GM23248 (cell line): ENCODE measurements around the gene CAB39. TPM values are rescaled to one million over a fixed set of nuclear protein-coding genes. Genes with fewer than 3 reads are reported as not detected.
A peak's percentile ranks its signal among the peaks of the same experiment; 100 is the strongest.

ENCODE experiments used
- DNase-seq: peaks from one replicate; pipeline ENCODE4 v3.0.0-alpha.2; 2015
- H2AFZ ChIP-seq: fragments of 200-600 bp; sonication (generic); 2 replicates; pipeline ENCODE4 v1.6.1; 2016; ENCODE audit warnings: antibody characterized with exemption
- H3F3A ChIP-seq: fragments of 200-600 bp; sonication (generic); 2 replicates; pipeline ENCODE4 v1.6.1; 2016; ENCODE audit warnings: mild to moderate bottlenecking, antibody characterized with exemption, mixed run types; ENCODE audit not compliant: insufficient read depth
- H3K27ac ChIP-seq: fragments of 200-600 bp; sonication (generic); 2 replicates; pipeline ENCODE4 v1.5.1; 2016; ENCODE audit warnings: mild to moderate bottlenecking
- H3K27me3 ChIP-seq: fragments of 200-600 bp; sonication (generic); replicated peaks from 2 replicates; pipeline ENCODE4 v1.6.1; 2016; ENCODE audit warnings: mild to moderate bottlenecking; ENCODE audit not compliant: insufficient read depth
- H3K36me3 ChIP-seq: fragments of 200-600 bp; sonication (generic); 2 replicates; pipeline ENCODE4 v1.6.1; 2016; ENCODE audit warnings: low read depth, mild to moderate bottlenecking
- H3K4me1 ChIP-seq: fragments of 200-600 bp; sonication (generic); 2 replicates; pipeline ENCODE4 v1.6.1; 2016; ENCODE audit warnings: mild to moderate bottlenecking; ENCODE audit not compliant: insufficient read depth
- H3K4me2 ChIP-seq: fragments of 200-600 bp; sonication (generic); one replicate; pipeline ENCODE4 v1.6.1; 2016; ENCODE audit warnings: mild to moderate bottlenecking; ENCODE audit not compliant: unreplicated experiment
- H3K4me3 ChIP-seq: fragments of 200-600 bp; sonication (generic); 2 replicates; pipeline ENCODE4 v1.5.1; 2016; ENCODE audit warnings: mild to moderate bottlenecking
- H3K79me2 ChIP-seq: fragments of 200-600 bp; sonication (generic); 2 replicates; pipeline ENCODE4 v1.6.1; 2016; ENCODE audit warnings: mild to moderate bottlenecking; ENCODE audit not compliant: insufficient read depth
- H3K9ac ChIP-seq: fragments of 200-600 bp; sonication (generic); 2 replicates; pipeline ENCODE4 v1.6.1; 2016; ENCODE audit warnings: mild to moderate bottlenecking
- H3K9me2 ChIP-seq: fragments of 200-600 bp; sonication (generic); 2 replicates; pipeline ENCODE4 v1.6.1; 2016; ENCODE audit warnings: mixed run types, mild to moderate bottlenecking, moderate library complexity; ENCODE audit not compliant: insufficient read depth
- H3K9me3 ChIP-seq: fragments of 200-600 bp; sonication (generic); one replicate; pipeline ENCODE4 v1.6.1; 2017; ENCODE audit warnings: low read depth
- H4K20me1 ChIP-seq: fragments of 200-600 bp; sonication (generic); 2 replicates; pipeline ENCODE4 v1.6.0; 2016; ENCODE audit not compliant: insufficient read depth
- EZH2 ChIP-seq: fragments of 200-600 bp; sonication (generic); IDR thresholded peaks from 2 replicates; pipeline ENCODE4 v1.6.1; 2018; ENCODE audit warnings: antibody characterized with exemption, mild to moderate bottlenecking; ENCODE audit not compliant: insufficient read depth, poor library complexity, severe bottlenecking
- EZH2phosphoT487 ChIP-seq: fragments of 200-600 bp; sonication (generic); IDR thresholded peaks from 2 replicates; pipeline ENCODE4 v1.6.1; 2018; ENCODE audit warnings: antibody characterized with exemption, moderate library complexity, mild to moderate bottlenecking, low read depth; ENCODE audit not compliant: insufficient read depth
- WGBS, 2 experiments: methylation state at CpG; one replicate each; pipeline ENCODE4 v1.1.6; 2015 to 2017; ENCODE audit warnings: low lambda C conversion rate in 2 of 2, low coverage in 1 of 2; ENCODE audit errors: missing lambda C conversion rate in 2 of 2; 5-methylcytosine and 5-hydroxymethylcytosine counted together
- in situ Hi-C: fragments of 300-500 bp; cut with MboI; formaldehyde crosslinking; loops from 2 replicates; pipeline ENCODE4 v1.15.0; 2020
- polyA plus RNA-seq: library from polyadenylated mRNA; unstranded; fragments of >200 nt; fragmentation: Nextera tagmentation; extraction: Ambion mirVana; gene quantifications from 2 replicates; pipeline ENCODE4 v1.2.1, GENCODE V29; 2016
- total RNA-seq: library from RNA; depleted of rRNA; stranded (reverse); fragments of >200 nt; shearing (Covaris generic); gene quantifications from 2 replicates; pipeline ENCODE4 v1.2.3, GENCODE V29; 2014

Gene CAB39
- total and polyA plus RNA-seq, 2 experiments from 2014 or later, result 22.7 to 52.1 TPM

DNA sequence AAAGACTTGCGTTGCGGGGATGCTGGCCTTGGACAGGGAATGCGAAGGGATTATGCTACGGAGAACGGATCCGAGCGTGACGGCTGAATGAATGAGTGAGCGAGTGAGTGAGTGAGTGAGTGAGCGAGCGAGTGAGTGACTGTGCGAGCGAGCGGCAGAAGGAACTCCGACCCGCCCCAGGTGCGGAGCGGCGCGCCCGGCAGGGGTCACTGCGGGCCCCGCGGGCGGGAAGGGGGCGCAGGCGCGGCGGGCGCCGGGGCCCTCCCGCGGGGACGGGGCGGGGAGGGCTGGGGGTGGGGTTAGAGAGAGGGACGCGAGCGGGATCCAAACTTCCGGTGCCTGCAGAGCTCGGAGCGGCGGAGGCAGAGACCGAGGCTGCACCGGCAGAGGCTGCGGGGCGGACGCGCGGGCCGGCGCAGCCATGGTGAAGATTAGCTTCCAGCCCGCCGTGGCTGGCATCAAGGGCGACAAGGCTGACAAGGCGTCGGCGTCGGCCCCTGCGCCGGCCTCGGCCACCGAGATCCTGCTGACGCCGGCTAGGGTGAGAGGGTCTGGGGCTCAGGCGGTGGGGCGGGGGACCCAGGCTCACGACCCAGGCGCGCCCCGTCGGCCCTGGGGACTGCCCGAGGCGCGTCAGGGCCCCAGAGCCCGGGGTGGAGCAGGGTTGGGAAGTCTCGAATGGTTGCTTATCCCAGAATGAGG is 152.1 kb downstream of the CAB39 start, which contains the start of gene ITM2C:
ITM2C (plus strand) TSS at position 338 of the 702 bp plus-strand sequence; CDS start at position 422, 84 bp downstream.
- H3K27ac ChIP-seq, result no peak within 1 kb of the TSS
- TF ChIP-seq EZH2phosphoT487 (no peak), EZH2 (no peak)
- H3K36me3 ChIP-seq, result no peaks in the 10 kb centered on the region
- no peaks in the 10 kb centered on the region for H3K9me2 ChIP-seq
- H3K9ac ChIP-seq, result peak within 1 kb of the TSS; percentile 60
- H3K9me3 ChIP-seq, result no peaks in the 10 kb centered on the region
- in situ Hi-C loops, result no loop called here
- H3F3A ChIP-seq, result 0 out of 2 replicates have a peak, but pooled peaks cover 9% of the 10 kb centered on the region
- DNase-seq, result peak; percentile 70
- peak within 1 kb of the TSS; percentile 77 for H3K4me2 ChIP-seq
- no peaks in the 10 kb centered on the region for H3K4me1 ChIP-seq
- no peaks in the 10 kb centered on the region for H3K79me2 ChIP-seq
- peak within 1 kb of the TSS; percentile 72 for H3K4me3 ChIP-seq
- peaks cover 41% of the 10 kb centered on the region for H3K27me3 ChIP-seq
- H2AFZ ChIP-seq, result peak within 1 kb of the TSS; percentile 84
- WGBS, 2 experiments, result 1 to 2% methylated on average over 37 to 73 of the region's 76 CpGs
- H4K20me1 ChIP-seq, result no peaks in the 10 kb centered on the region

DNA sequence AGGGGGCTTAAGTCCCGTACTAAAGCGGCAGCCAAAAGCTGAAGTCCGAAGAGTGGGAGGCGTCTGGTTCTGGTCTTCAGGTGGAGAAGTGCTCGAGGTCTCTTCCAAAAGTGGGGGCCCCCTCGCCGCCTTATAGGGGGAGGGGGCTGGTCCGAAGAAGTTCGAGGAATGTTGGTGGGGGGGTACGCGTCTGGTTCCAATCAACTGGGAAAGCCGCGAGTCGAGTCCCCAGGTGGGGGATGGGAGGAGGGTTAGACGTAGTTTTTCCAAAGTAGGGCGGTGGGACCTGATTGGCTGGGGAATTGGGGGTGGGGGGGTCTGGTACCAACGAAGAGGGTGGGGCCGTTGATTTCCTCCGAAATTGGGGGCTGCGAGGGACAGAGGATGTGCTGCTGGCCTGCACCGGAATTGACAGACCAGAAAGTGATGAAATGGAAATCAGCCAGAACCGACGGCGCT is 152.7 kb downstream of the CAB39 start:
- H3K27ac ChIP-seq, result no peak overlapping the region

DNA sequence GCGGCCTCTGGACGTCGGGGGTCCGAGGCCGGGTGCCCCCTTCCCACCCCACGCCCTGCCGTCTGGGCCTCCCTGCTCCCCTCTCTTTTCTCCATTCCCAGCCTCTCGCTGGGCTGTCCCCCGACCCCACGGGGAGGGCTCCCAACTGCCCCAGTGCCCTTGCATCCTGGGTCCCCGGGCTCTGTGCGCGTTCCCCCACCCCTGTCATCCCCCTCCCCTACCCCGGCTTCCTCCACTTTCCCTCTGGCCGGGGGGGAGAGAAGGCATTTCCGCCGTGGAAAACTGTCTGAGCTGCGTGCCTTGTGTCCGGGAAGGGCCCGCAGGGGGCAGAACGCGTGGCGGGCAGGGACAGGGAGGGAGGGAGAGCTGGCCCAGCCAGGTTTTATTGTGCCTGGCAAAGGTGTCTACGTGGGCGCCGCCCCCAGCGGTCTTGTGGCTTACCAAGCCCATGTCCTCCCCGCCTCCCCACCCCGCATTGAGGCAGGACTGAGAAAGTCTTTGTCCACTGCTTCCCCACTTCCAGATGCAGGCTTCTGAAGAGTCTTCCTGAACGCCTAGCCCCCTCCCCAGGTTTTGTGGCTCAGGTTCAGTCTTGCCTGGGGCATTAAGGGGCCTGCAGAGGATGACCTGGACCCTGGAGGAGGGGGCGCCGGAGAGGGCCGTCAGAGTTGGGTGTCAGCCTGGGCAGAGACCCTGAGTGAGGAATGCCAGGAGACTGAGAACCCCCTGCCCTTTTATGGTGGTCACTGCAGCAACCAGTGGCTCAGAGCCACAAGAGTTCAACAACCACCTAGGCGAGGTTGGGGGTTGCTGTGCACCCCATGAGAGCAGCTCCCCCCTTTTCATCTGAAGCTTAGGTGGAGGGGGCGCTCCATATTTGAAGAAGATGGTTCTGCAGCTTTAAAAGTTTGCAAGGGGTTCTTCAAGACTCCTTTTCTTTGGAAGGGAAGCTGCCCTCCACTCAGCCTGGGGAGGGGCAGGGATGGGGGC is 153.4 kb downstream of the CAB39 start:
- WGBS, 2 experiments, result 13 to 19% methylated on average over 19 to 34 of the region's 35 CpGs
- TF ChIP-seq EZH2phosphoT487 (no peak), EZH2 (peak; percentile 24)
- no peaks in the 10 kb centered on the region for H3K36me3 ChIP-seq
- no peak overlapping the region for H3K27ac ChIP-seq
- H3K9me3 ChIP-seq, result no peaks in the 10 kb centered on the region
- H2AFZ ChIP-seq, result no peak overlapping the region
- H3K27me3 ChIP-seq, result peaks cover 30% of the 10 kb centered on the region
- no peak overlapping the region for H3K4me2 ChIP-seq
- H3F3A ChIP-seq, result 0 out of 2 replicates have a peak, but pooled peaks cover 9% of the 10 kb centered on the region
- in situ Hi-C loops, result no loop called here
- no peaks in the 10 kb centered on the region for H3K79me2 ChIP-seq
- H4K20me1 ChIP-seq, result no peaks in the 10 kb centered on the region
- no peaks in the 10 kb centered on the region for H3K4me1 ChIP-seq
- H3K4me3 ChIP-seq, result no peak overlapping the region
- peak; percentile 41 for DNase-seq
- H3K9ac ChIP-seq, result no peak overlapping the region
- no peaks in the 10 kb centered on the region for H3K9me2 ChIP-seq

More for the DNA sequence above, 152.7 kb downstream of the CAB39 start:
- Histone ChIP-seq H4K20me1 (no peaks in the 10 kb centered on the region), H3K4me1 (no peaks in the 10 kb centered on the region), H2AFZ (peak overlapping the region; percentile 84), H3K9me2 (no peaks in the 10 kb centered on the region), H3F3A (0 out of 2 replicates have a peak, but pooled peaks cover 9% of the 10 kb centered on the region), H3K27me3 (peaks cover 37% of the 10 kb centered on the region), H3K79me2 (no peaks in the 10 kb centered on the region), H3K9me3 (no peaks in the 10 kb centered on the region), H3K9ac (peak overlapping the region; percentile 60), H3K4me3 (peak overlapping the region; percentile 72), H3K4me2 (peak overlapping the region; percentile 77), H3K36me3 (no peaks in the 10 kb centered on the region)
- TF ChIP-seq EZH2phosphoT487, result no peak
- no peak for TF ChIP-seq EZH2
- in situ Hi-C loops, result no loop called here
- 0 to 3% methylated on average over 11 to 24 of the region's 24 CpGs for WGBS, 2 experiments
- no peak for DNase-seq
